ENCODE results near the gene ELOVL4.

- TF ChIP-seq POLR2AphosphoS5 (IDR thresholded peaks at IDR 0.05; ENCODE audit: borderline replicate concordance, low read depth, low read length) (no peak), EZH2 (IDR thresholded peaks at IDR 0.05) (no peak)
Measured at GRCh38 chr6:79984261-79984660, 36.9 kb upstream of the ELOVL4 start.
